ENCODE data around the gene NMNAT3. TPM values are rescaled to one million over a fixed set of nuclear protein-coding genes. Genes with fewer than 3 reads are reported as not detected.

NMNAT3 gene
- total and polyA plus RNA-seq, 9 donors = 2.0 to 5.8 (median 4.5) TPM

- Histone ChIP-seq H3K27ac (ENCODE audit: low read length) (peak overlapping the region; percentile 42), H3K4me3 (ENCODE audit: low read length) (no peak overlapping the region), H3K27me3 (ENCODE audit: control insufficient read depth, insufficient read depth, low read length) (no peaks in the 10 kb centered on the region), H3K4me1 (ENCODE audit: control insufficient read depth, insufficient read depth, low read length) (peaks cover 10% of the 10 kb centered on the region), H3K9me3 (replicated peaks; ENCODE audit: control insufficient read depth, low read depth, low read length) (no peaks in the 10 kb centered on the region), H3K36me3 (ENCODE audit: control insufficient read depth, insufficient read depth, low read length) (peaks cover 12% of the 10 kb centered on the region)
- DNase-seq = no peak
- 100% methylated on average over 1 of the region's 6 CpGs for WGBS (ENCODE audit: insufficient coverage)
Measured at GRCh38 chr3:139518306-139518705, 159.5 kb downstream of the NMNAT3 start.

DNA sequence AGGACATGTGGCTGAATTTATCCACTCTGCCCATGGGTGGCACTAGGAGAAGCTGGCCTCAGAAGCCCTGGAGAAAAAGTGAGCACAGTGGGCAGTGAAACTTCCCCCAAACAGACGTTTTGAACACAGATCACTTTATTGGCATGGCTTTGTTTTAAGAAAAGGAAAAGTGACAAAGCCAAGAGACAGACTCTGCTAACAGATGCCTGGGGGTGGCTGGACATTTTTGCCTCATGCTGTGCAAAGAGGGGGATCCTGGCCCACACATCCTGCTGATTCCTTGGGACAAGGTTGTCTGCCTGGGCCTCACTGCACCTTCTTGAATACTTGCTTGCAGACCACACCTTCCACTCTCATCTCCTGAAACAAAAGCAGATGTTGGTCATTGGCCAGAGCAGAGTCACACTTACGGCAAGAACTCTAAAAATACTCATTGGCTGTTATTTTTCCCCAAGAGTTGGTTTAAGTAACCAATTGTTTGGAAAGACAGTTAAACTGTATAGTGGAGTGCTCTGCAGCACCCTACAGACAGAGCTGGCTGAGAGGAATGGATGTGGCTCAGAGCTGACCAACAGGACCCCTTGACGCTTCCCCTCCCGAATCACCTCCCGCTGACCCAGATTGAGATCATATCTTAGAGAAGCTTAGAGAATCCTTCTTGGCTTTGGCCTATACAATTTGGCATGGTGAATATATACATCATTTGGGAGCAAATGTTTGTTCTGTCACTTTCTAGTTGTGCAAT, 160.3 kb downstream of the NMNAT3 start:
- H3K4me3 ChIP-seq (ENCODE audit: low read length) = no peak overlapping the region
- peak; percentile 83 for DNase-seq
- H3K36me3 ChIP-seq (ENCODE audit: control insufficient read depth, insufficient read depth, low read length) = peaks cover 12% of the 10 kb centered on the region
- WGBS (ENCODE audit: insufficient coverage) = no CpG with 5 or more reads among the region's 5 CpGs
- no peaks in the 10 kb centered on the region for H3K9me3 ChIP-seq (replicated peaks; ENCODE audit: control insufficient read depth, low read depth, low read length)
- peaks cover 10% of the 10 kb centered on the region for H3K4me1 ChIP-seq (ENCODE audit: control insufficient read depth, insufficient read depth, low read length)
- H3K27ac ChIP-seq (ENCODE audit: low read length) = peak overlapping the region; percentile 42
- no peaks in the 10 kb centered on the region for H3K27me3 ChIP-seq (ENCODE audit: control insufficient read depth, insufficient read depth, low read length)

GRCh38 chr3:139514741-139515140, 163.0 kb downstream of the NMNAT3 start:
- H3K4me1 ChIP-seq (ENCODE audit: control insufficient read depth, insufficient read depth, low read length) = peaks cover 10% of the 10 kb centered on the region
- H3K4me3 ChIP-seq (ENCODE audit: low read length) = no peak overlapping the region
- WGBS (ENCODE audit: insufficient coverage) = no CpG with 5 or more reads among the region's 4 CpGs
- no peaks in the 10 kb centered on the region for H3K27me3 ChIP-seq (ENCODE audit: control insufficient read depth, insufficient read depth, low read length)
- H3K9me3 ChIP-seq (replicated peaks; ENCODE audit: control insufficient read depth, low read depth, low read length) = no peaks in the 10 kb centered on the region
- H3K27ac ChIP-seq (ENCODE audit: low read length) = no peak overlapping the region
- peaks cover 8% of the 10 kb centered on the region for H3K36me3 ChIP-seq (ENCODE audit: control insufficient read depth, insufficient read depth, low read length)
- DNase-seq = no peak

Other genes with a start within 250 kb of the NMNAT3 start
- gene RBP2, start 201.5 kb downstream of the NMNAT3 start, total RNA-seq = not detected
- 10 to 100 TPM in 2 of 8 donors, 1 to 10 TPM in 1, under 1 TPM in 2, not detected in 3; 0.41 to 81.1 (median 1.4) TPM for gene RBP2, start 201.5 kb downstream of the NMNAT3 start, polyA plus RNA-seq (ENCODE audit: insufficient read depth in 1 of 8, insufficient read length in 8 of 8, low replicate concordance in 1 of 8)
- gene RBP1, start 138.2 kb downstream of the NMNAT3 start, total RNA-seq = 54.2 TPM
- gene RBP1, start 138.2 kb downstream of the NMNAT3 start, polyA plus RNA-seq (ENCODE audit: insufficient read depth in 1 of 8, insufficient read length in 8 of 8, low replicate concordance in 1 of 8) = 100 to 1,000 TPM in 5 of 8 donors, 10 to 100 TPM in 3; 84.0 to 128 (median 105) TPM